ENCODE data around the gene CDK9.

Gene CDK9

DNA sequence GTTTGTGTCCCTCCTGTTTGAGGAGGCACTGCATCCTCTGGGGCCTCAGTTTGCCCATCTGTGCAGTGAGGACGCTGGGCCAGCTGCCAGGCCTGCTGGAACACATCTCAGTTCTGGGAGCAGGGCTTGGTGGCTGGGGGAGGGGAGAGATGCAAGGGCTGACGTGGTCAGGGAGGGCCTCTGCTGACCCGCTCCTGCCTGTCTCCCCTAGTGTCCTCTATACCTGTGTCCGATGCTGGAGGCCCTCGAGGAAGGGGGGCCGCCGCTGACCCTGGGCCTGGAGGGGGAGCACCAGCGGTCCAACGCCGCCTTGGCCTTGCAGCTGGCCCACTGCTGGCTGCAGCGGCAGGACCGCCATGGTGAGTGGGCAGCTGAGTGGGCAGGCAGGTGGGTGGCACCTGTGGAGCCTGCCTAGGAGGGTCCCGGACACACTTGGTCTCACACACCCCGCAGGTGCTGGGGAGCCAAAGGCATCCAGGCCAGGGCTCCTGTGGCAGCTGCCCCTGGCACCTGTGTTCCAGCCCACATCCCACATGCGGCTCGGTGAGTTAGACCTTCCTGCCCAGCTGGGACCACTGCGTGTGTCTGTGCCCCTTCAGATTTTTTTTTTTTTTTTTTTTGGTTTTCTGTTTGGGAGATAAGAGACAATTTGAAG lies 22.6 kb downstream of the CDK9 start:
- Histone ChIP-seq H3K4me3 (ENCODE audit: low read depth, low read length) (no peak overlapping the region), H3K9ac (no peak overlapping the region), H3K27ac (no peak overlapping the region), H3K36me3 (ENCODE audit: control insufficient read depth, insufficient read depth, low read length) (no peaks in the 10 kb centered on the region), H3K4me1 (peaks cover 3% of the 10 kb centered on the region), H3K79me2 (peaks cover 5% of the 10 kb centered on the region), H3K4me2 (ENCODE audit: low read length) (no peak overlapping the region), H2AFZ (no peak overlapping the region), H3K9me3 (ENCODE audit: control insufficient read depth, low read length) (no peaks in the 10 kb centered on the region), H3K27me3 (ENCODE audit: control insufficient read depth, insufficient read depth, low read length) (no peaks in the 10 kb centered on the region)
- TF ChIP-seq, protein P1, sequence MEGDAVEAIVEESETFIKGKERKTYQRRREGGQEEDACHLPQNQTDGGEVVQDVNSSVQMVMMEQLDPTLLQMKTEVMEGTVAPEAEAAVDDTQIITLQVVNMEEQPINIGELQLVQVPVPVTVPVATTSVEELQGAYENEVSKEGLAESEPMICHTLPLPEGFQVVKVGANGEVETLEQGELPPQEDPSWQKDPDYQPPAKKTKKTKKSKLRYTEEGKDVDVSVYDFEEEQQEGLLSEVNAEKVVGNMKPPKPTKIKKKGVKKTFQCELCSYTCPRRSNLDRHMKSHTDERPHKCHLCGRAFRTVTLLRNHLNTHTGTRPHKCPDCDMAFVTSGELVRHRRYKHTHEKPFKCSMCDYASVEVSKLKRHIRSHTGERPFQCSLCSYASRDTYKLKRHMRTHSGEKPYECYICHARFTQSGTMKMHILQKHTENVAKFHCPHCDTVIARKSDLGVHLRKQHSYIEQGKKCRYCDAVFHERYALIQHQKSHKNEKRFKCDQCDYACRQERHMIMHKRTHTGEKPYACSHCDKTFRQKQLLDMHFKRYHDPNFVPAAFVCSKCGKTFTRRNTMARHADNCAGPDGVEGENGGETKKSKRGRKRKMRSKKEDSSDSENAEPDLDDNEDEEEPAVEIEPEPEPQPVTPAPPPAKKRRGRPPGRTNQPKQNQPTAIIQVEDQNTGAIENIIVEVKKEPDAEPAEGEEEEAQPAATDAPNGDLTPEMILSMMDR (IDR thresholded peaks at IDR 0.05), result no peak

GRCh38 chr9:127809002-127809539 lies 23.2 kb downstream of the CDK9 start:
- Histone ChIP-seq H3K9ac (no peak overlapping the region), H3K36me3 (ENCODE audit: control insufficient read depth, insufficient read depth, low read length) (no peaks in the 10 kb centered on the region), H3K27ac (no peak overlapping the region)

DNA sequence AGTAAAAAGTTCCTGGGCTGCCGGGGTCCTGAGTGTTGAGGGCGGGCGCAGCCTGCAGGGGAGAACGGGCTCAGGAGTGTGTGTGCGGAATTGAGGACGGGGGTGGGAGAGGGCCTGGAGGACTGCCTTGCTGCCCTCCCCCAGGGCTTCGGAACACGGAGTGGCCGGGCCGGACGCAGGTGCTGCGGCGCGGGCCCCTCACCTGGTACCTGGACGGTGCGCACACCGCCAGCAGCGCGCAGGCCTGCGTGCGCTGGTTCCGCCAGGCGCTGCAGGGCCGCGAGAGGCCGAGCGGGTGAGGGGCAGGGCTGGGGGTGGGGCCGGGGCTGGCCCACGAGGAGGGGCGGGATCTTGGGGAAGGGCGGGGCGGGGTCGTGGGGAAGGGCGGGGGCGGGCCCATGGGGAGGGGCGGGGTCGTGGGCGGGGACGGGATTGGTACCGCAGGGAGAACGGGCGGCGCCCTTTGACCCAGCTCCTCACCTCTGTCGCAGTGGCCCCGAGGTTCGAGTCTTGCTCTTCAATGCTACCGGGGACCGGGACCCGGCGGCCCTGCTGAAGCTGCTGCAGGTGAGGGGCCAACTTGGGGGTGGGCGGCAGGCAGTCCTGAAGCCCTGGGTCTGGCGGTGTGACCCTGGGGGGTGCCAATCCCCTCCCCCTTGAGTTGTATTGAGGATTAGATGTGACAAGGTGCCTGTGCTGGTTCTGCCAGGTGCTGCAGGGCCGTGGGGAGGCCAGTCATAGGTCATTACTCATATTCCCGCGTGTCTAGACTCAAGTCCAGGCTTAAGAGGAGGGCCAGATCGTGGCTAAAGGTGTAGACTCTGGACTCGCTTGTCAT lies 23.9 kb downstream of the CDK9 start:
- no peak overlapping the region for H3K4me3 ChIP-seq (ENCODE audit: low read depth, low read length)
- H3K79me2 ChIP-seq, result no peaks in the 10 kb centered on the region
- no peak overlapping the region for H3K9ac ChIP-seq
- no peak overlapping the region for H3K27ac ChIP-seq
- H3K27me3 ChIP-seq (ENCODE audit: control insufficient read depth, insufficient read depth, low read length), result no peaks in the 10 kb centered on the region
- no peak overlapping the region for H2AFZ ChIP-seq
- no peak overlapping the region for H3K4me2 ChIP-seq (ENCODE audit: low read length)
- no peaks in the 10 kb centered on the region for H3K9me3 ChIP-seq (ENCODE audit: control insufficient read depth, low read length)
- TF ChIP-seq, protein P1 (IDR thresholded peaks at IDR 0.05), result no peak
- H3K36me3 ChIP-seq (ENCODE audit: control insufficient read depth, insufficient read depth, low read length), result no peaks in the 10 kb centered on the region
- no peaks in the 10 kb centered on the region for H3K4me1 ChIP-seq

More at GRCh38 chr9:127809002-127809539, 23.2 kb downstream of the CDK9 start:
- Histone ChIP-seq H3K4me3 (ENCODE audit: low read depth, low read length) (no peak overlapping the region), H3K4me1 (no peaks in the 10 kb centered on the region), H2AFZ (no peak overlapping the region), H3K9me3 (ENCODE audit: control insufficient read depth, low read length) (no peaks in the 10 kb centered on the region), H3K4me2 (ENCODE audit: low read length) (no peak overlapping the region), H3K79me2 (peaks cover 4% of the 10 kb centered on the region), H3K27me3 (ENCODE audit: control insufficient read depth, insufficient read depth, low read length) (no peaks in the 10 kb centered on the region)
- TF ChIP-seq, protein P1 (IDR thresholded peaks at IDR 0.05), result no peak

DNA sequence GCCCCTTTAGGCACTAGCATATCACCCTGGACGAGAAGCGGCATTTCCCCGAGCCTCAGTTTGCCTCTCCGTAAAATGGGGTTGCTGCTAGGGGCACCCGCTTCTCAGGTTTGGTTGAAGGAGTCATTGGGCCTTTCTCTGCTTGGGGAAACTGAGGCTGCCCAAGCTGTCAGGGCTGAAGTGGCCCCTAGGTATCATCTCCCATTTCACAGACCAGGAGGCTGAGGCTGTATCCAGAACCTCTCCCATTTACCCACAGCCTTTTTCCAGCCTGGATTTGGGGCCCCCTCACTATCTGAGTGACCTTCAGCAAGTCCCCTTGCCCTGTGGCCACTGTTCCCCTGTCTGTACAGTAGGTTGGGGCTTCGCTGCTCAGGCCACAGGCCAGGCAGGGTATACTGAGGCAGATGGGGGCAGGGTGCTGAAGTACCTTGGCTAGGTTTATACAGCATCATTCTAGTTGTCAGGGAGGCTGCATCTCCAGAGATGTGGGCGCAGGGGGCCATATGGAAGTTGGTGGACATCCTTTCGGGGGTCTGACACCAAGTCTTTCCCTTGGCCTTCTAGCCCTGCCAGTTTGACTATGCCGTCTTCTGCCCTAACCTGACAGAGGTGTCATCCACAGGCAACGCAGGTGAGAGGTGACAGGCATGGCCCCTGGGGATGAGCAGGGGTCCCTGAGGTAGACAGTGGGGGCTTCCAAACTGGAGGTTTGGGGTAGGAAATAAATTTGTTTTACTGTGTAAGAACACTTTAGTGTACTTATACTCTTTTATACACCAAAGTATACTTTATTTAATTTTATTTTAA lies 24.7 kb downstream of the CDK9 start:
- TF ChIP-seq, protein P1 (IDR thresholded peaks at IDR 0.05), result no peak
- no peaks in the 10 kb centered on the region for H3K27me3 ChIP-seq (ENCODE audit: control insufficient read depth, insufficient read depth, low read length)
- no peaks in the 10 kb centered on the region for H3K79me2 ChIP-seq
- no peak overlapping the region for H2AFZ ChIP-seq
- H3K9ac ChIP-seq, result no peak overlapping the region
- no peaks in the 10 kb centered on the region for H3K4me1 ChIP-seq
- no peak overlapping the region for H3K4me2 ChIP-seq (ENCODE audit: low read length)
- H3K4me3 ChIP-seq (ENCODE audit: low read depth, low read length), result no peak overlapping the region
- H3K27ac ChIP-seq, result no peak overlapping the region
- no peaks in the 10 kb centered on the region for H3K36me3 ChIP-seq (ENCODE audit: control insufficient read depth, insufficient read depth, low read length)
- H3K9me3 ChIP-seq (ENCODE audit: control insufficient read depth, low read length), result no peaks in the 10 kb centered on the region
